AG04450 (cell line): ENCODE results near the gene INSYN1. TPM values are rescaled to one million over a fixed set of nuclear protein-coding genes. Genes with fewer than 3 reads are reported as not detected.

Source experiments
- CTCF ChIA-PET: fragments of 300-600, 350-600 bp; formaldehyde crosslinking; extraction: SDS; loops from one replicate; lab custom pipeline; 2022; ENCODE audit warnings: antibody characterized with exemption, inconsistent platforms; lab: Charles Lee
- POLR2A ChIA-PET: fragments of 350-600 bp; formaldehyde crosslinking; extraction: SDS; loops from one replicate; lab custom pipeline; 2021; ENCODE audit warnings: antibody characterized with exemption, inconsistent platforms; lab: Yijun Ruan, JAX
- DNase-seq: peaks from one replicate; pipeline ENCODE4 v3.0.0-alpha.2; 2011; ENCODE audit warnings: low read depth, low spot score
- H3K27ac ChIP-seq: one replicate; pipeline ENCODE4 v1.5.1; 2012; ENCODE audit warnings: low read depth, low read length, control low read depth
- H3K27me3 ChIP-seq: one replicate; pipeline ENCODE4 v1.6.0; 2012; ENCODE audit warnings: low read length; ENCODE audit not compliant: control insufficient read depth, insufficient read depth
- H3K4me3 ChIP-seq: 2 replicates; pipeline ENCODE4 v1.5.1; 2011; ENCODE audit warnings: mild to moderate bottlenecking, low read depth, low read length, control low read depth
- H3K9me3 ChIP-seq: 2 replicates; pipeline ENCODE4 v1.5.1; 2012; ENCODE audit warnings: low read length; ENCODE audit not compliant: control insufficient read depth, insufficient read depth
- polyA plus RNA-seq: library from polyadenylated mRNA; depleted of rRNA; stranded (reverse); fragments of >200 nt; gene quantifications from 2 replicates; pipeline ENCODE4 v1.2.3, GENCODE V29; 2011
- TF ChIP-seq, protein P1 (sequence below): IDR thresholded peaks from 2 replicates; pipeline ENCODE4 v1.5.1; 2011; ENCODE audit warnings: low read depth, low read length, control low read depth, inconsistent platforms

Gene INSYN1
- polyA plus RNA-seq, 1 experiment = 0.29 TPM

DNA sequence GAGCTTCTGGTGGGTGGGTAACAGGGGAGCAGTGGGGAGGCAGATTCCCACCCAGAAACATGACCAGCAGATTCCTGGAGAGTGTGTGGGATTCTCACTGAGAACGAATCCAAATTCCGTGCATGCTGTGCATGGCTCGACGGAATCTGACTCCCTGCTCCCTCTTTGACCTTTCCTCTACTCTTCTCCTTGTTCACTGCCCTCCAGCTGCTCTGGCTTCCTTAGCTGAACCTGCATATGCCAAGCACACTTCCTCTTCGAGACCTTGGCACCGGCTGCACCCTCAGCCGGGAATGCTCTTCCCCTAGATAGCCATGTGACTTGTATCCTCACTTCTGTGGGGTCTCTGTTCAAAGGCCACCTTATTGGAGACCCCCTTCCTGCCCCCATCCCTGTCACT is 6.3 kb downstream of the INSYN1 start:
- TF ChIP-seq, protein P1, sequence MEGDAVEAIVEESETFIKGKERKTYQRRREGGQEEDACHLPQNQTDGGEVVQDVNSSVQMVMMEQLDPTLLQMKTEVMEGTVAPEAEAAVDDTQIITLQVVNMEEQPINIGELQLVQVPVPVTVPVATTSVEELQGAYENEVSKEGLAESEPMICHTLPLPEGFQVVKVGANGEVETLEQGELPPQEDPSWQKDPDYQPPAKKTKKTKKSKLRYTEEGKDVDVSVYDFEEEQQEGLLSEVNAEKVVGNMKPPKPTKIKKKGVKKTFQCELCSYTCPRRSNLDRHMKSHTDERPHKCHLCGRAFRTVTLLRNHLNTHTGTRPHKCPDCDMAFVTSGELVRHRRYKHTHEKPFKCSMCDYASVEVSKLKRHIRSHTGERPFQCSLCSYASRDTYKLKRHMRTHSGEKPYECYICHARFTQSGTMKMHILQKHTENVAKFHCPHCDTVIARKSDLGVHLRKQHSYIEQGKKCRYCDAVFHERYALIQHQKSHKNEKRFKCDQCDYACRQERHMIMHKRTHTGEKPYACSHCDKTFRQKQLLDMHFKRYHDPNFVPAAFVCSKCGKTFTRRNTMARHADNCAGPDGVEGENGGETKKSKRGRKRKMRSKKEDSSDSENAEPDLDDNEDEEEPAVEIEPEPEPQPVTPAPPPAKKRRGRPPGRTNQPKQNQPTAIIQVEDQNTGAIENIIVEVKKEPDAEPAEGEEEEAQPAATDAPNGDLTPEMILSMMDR = no peak
- H3K27ac ChIP-seq = no peak overlapping the region
- ChIA-PET CTCF (no interaction called here), POLR2A (no interaction called here)
- no peak overlapping the region for H3K4me3 ChIP-seq
- H3K9me3 ChIP-seq = no peaks in the 10 kb centered on the region
- H3K27me3 ChIP-seq = peaks cover 58% of the 10 kb centered on the region
- no peak for DNase-seq

- no peak overlapping the region for H3K4me3 ChIP-seq
- H3K27ac ChIP-seq = no peak overlapping the region
- TF ChIP-seq, protein P1 = no peak
- ChIA-PET CTCF (no interaction called here), POLR2A (no interaction called here)
- H3K9me3 ChIP-seq = no peaks in the 10 kb centered on the region
- no peak for DNase-seq
- peaks cover 57% of the 10 kb centered on the region for H3K27me3 ChIP-seq
Measured at GRCh38 chr15:73746261-73746660, 6.9 kb downstream of the INSYN1 start.

- Histone ChIP-seq H3K27me3 (peaks cover 45% of the 10 kb centered on the region), H3K27ac (no peak overlapping the region), H3K4me3 (no peak overlapping the region), H3K9me3 (no peaks in the 10 kb centered on the region; the same call in 1 of the 2 replicates)
- DNase-seq = no peak
- POLR2A ChIA-PET = no interaction called here
- TF ChIP-seq, protein P1 = no peak
- CTCF ChIA-PET = no interaction called here
Measured at GRCh38 chr15:73745073-73745472, 8.1 kb downstream of the INSYN1 start.

- CTCF ChIA-PET = no interaction called here
- Histone ChIP-seq H3K27me3 (peaks cover 38% of the 10 kb centered on the region), H3K4me3 (no peak overlapping the region), H3K9me3 (no peaks in the 10 kb centered on the region; the same call in 1 of the 2 replicates), H3K27ac (no peak overlapping the region)
- no peak for DNase-seq
- TF ChIP-seq, protein P1 = no peak
- POLR2A ChIA-PET = no interaction called here
Measured at GRCh38 chr15:73744293-73744692, 8.9 kb downstream of the INSYN1 start.

DNA sequence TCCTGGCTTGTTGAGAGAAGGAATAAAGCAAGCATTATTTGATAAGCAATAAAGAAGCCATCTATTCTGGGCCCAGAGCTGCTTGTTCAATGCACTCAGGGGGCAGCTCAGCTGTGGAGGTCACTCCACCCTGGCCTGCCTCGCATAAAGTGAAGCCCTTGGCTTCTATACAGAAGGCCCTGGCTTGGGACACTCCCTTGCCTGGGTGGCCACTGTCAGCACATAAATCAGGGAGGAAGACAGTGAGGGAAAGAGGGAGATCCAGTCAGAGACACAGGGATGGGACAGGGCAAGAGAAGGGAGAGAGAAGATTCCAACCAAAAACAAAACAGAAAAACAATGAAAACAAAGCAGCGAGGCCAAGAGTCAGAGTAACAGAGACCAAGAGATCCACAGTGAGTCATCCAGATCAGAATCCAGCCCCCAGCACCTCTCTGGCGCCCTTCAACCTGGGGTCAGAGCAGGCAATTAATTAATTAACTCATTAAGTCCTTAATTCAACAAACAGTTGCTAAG is 11.8 kb downstream of the INSYN1 start:
- H3K4me3 ChIP-seq = no peak overlapping the region
- ChIA-PET POLR2A (no interaction called here), CTCF (no interaction called here)
- H3K27ac ChIP-seq = no peak overlapping the region
- peaks cover 24% of the 10 kb centered on the region for H3K27me3 ChIP-seq
- DNase-seq = no peak
- TF ChIP-seq, protein P1 = no peak
- H3K9me3 ChIP-seq = no peaks in the 10 kb centered on the region; the same call in 1 of the 2 replicates
